Measurements from ENCODE around the gene AIPL1.

The AIPL1 gene

GRCh38 chr17:6421700-6422604 is 13.0 kb downstream of the AIPL1 start:
- peak; percentile 36 to 47 for DNase-seq (ENCODE audit: low read depth in 2 of 2)

GRCh38 chr17:6420173-6420641 is 14.7 kb downstream of the AIPL1 start:
- DNase-seq (ENCODE audit: low read depth in 2 of 2), result no peak

- no peak for DNase-seq (ENCODE audit: low read depth in 2 of 2)
These were observed 19.3 kb downstream of the AIPL1 start for GRCh38 chr17:6415616-6416015.

- no peak for DNase-seq (ENCODE audit: low read depth in 2 of 2)
These were observed 21.9 kb downstream of the AIPL1 start for GRCh38 chr17:6413065-6413464.

- DNase-seq (ENCODE audit: low read depth in 2 of 2), result no peak
These were observed 26.2 kb downstream of the AIPL1 start for GRCh38 chr17:6408735-6409134.

- DNase-seq (ENCODE audit: low read depth in 2 of 2), result no peak
These were observed 26.6 kb downstream of the AIPL1 start for GRCh38 chr17:6408276-6408675.

GRCh38 chr17:6402258-6402657 is 32.7 kb downstream of the AIPL1 start:
- DNase-seq (ENCODE audit: low read depth in 2 of 2), result no peak

GRCh38 chr17:6398955-6399354 is 36.0 kb downstream of the AIPL1 start:
- no peak for DNase-seq (ENCODE audit: low read depth in 2 of 2)

- DNase-seq (ENCODE audit: low read depth in 2 of 2), result no peak
These were observed 40.8 kb downstream of the AIPL1 start for GRCh38 chr17:6394055-6394606.

- no peak for DNase-seq (ENCODE audit: low read depth in 2 of 2)
These were observed 41.5 kb downstream of the AIPL1 start for GRCh38 chr17:6393351-6393952.

- no peak for DNase-seq (ENCODE audit: low read depth in 2 of 2)
These were observed 42.1 kb downstream of the AIPL1 start for GRCh38 chr17:6392609-6393350.

GRCh38 chr17:6388416-6388815 is 46.5 kb downstream of the AIPL1 start:
- no peak for DNase-seq (ENCODE audit: low read depth in 2 of 2)

- DNase-seq (ENCODE audit: low read depth in 2 of 2), result no peak
These were observed 47.1 kb downstream of the AIPL1 start for GRCh38 chr17:6387858-6388257.

- no peak for DNase-seq (ENCODE audit: low read depth in 2 of 2)
These were observed 47.5 kb downstream of the AIPL1 start for GRCh38 chr17:6387442-6387841.

GRCh38 chr17:6386041-6386630 is 48.8 kb downstream of the AIPL1 start:
- no peak for DNase-seq (ENCODE audit: low read depth in 2 of 2)

GRCh38 chr17:6384481-6384880 is 50.4 kb downstream of the AIPL1 start:
- DNase-seq (ENCODE audit: low read depth in 2 of 2), result no peak

GRCh38 chr17:6381526-6382465 is 53.1 kb downstream of the AIPL1 start:
- DNase-seq (ENCODE audit: low read depth in 2 of 2), result no peak

- DNase-seq (ENCODE audit: low read depth in 2 of 2), result no peak
These were observed 53.9 kb downstream of the AIPL1 start for GRCh38 chr17:6380915-6381438.

GRCh38 chr17:6377906-6378305 is 57.0 kb downstream of the AIPL1 start:
- no peak for DNase-seq (ENCODE audit: low read depth in 2 of 2)

GRCh38 chr17:6376931-6377361 is 58.0 kb downstream of the AIPL1 start:
- DNase-seq (ENCODE audit: low read depth in 2 of 2), result no peak
